Suppressor macrophage (primary cell): ENCODE measurements around the gene KRTAP9-1.
"Not testable (repeated sequence)": the region's sequence is repeated elsewhere in the genome, so short reads cannot be mapped to it uniquely, and the experiment has no call there.

Experiments used
- DNase-seq, 4 experiments: peaks; one replicate each; pipeline ENCODE4 v3.0.0-alpha.2; 2020 to 2022
- total RNA-seq, 17 experiments: gene quantifications; one replicate each; lab custom pipeline; 2026; ENCODE audit warnings: mixed read lengths in 6 of 17, inconsistent platforms in 3 of 17; lab: John Stamatoyannopoulos, UW

KRTAP9-1 gene, protein sequence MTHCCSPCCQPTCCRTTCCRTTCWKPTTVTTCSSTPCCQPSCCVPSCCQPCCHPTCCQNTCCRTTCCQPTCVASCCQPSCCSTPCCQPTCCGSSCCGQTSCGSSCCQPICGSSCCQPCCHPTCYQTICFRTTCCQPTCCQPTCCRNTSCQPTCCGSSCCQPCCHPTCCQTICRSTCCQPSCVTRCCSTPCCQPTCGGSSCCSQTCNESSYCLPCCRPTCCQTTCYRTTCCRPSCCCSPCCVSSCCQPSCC
- total RNA-seq, result 0 to 1.2 (median 0) reads per million in 17 experiments

- DNase-seq, result not testable (repeated sequence)
Measured at GRCh38 chr17:41189837-41190318, at the start of gene KRTAP9-1. TSS of gene KRTAP9-1 (plus strand) at chr17:41189887. CDS start at chr17:41189887, 0 bp downstream.

DNA sequence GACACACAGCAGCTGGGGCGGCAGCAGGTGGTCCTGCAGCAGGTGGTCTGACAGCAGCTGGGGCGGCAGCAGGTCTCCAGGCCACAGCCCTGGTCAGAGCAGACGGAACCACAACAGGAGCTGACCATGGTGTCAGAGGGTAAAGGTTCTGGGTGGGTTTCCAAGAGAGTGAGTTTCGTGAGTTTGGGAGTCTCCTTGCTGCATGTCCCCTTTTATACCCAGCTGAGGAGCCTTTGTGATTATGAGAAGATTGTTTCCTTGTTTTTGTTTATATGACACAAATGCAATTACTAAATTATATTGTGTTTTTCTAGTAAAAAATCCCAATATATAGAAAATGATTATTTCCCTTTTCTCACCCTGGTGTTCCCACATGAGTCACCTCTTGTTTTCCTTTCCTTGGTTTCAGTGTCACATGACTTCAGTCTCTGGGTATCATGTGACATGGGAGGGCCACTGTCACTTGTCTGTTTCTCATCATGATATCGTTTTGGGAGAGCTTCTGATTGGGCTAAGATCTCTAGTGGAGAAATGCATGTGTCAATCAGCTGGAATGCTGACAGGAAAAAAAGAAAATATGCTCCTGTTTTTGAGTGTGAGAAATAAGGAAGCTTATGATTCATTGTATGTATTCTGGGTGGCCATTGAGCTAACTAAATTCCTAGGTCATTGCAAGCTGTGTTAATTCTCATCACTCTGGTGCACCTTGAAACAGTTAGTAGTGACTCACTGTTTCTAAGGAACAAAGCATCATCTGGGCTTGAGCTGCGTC lies 49.1 kb upstream of the KRTAP9-1 start, which contains the start of gene KRTAP4-6:
TSS of gene KRTAP4-6 (minus strand) at position 185 of the 772 bp plus-strand sequence. CDS start at position 128, 57 bp downstream.
- DNase-seq, result peak; percentile 20 to 49 (median 32)

DNA sequence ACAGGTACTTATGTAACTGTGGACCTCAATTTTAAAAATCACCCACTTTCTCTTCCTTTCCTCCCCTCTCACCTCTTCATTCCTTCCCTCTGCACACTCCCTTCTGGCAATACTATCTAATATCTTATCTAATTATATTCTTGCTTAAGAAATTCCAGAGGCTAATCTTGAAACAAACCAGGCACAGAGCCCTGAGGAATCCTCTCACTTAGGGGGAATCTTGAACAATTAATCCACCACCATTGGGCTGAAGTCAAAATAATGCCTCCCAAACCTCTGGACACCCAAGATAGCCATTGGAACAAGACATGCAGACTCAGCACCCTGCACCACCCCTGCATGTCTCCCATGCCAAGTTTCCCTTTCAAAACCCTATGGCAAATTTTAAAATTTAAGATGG lies 48.3 kb upstream of the KRTAP9-1 start:
- DNase-seq, result no peak

- no peak for DNase-seq
Measured at GRCh38 chr17:41144846-41145245, 44.8 kb upstream of the KRTAP9-1 start.

DNA sequence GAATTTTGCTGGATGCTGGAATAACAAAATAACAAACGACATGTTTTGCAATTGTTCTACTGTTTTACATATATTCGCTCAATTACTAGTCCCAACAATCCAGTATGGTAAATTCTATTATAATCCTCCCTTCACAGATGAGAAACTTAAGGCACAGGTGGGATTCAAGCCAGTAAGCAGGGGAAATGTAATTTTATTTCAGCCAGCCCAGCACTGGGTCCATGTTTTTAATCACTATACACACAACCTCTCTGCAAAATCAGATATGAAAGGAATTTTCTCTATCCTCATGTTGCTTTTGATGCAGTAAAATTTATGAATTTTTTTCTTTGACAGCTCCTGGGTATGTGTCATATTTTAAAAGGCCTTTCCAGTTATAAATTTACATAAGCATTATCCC lies 44.4 kb upstream of the KRTAP9-1 start:
- no peak for DNase-seq

GRCh38 chr17:41147531-41148204 lies 42.0 kb upstream of the KRTAP9-1 start:
- DNase-seq, result no peak

GRCh38 chr17:41148971-41149651 lies 40.6 kb upstream of the KRTAP9-1 start:
- DNase-seq, result not testable (repeated sequence)

DNA sequence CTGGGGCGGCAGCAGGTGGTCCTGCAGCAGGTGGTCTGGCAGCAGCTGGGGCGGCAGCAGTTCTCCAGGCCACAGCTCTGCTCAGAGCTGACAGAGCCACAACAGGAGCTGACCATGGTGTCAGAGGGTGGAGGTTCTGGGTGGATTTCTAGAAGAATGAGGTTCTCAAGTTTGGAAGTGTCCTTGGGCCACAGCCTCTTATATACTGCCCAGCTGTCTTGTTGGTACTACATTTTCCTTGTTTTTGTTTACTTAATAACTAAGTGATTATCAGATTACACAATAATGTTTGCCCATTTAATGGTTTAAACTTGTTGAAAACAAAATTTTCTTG lies 40.1 kb upstream of the KRTAP9-1 start, which contains the start of gene KRTAP4-5:
TSS of gene KRTAP4-5 (minus strand) at position 174 of the 334 bp plus-strand sequence. CDS start at position 116, 58 bp downstream.
- DNase-seq, result no peak

- DNase-seq, result no peak
Measured at GRCh38 chr17:41150026-41150425, 39.7 kb upstream of the KRTAP9-1 start.

DNA sequence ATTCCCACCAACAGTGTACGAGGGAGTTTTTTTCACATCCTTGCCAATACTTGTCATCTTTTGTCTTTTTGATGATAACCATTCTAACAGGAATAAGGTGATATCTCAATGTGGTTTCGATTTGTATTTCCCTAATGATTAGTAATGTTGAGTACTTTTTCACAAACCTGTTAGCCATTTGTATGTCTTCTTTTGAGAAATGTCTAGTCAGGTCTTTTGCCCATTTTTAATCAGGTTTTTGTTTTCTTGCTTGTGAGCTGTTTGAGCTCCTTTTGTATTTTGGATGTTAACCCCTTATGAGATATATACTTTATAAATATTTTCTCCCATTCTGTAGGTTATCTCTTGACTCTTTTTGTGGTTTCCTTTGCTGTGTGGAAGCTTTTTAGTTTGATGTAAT lies 38.2 kb upstream of the KRTAP9-1 start:
- no peak for DNase-seq

- peak; percentile 15 to 61 (median 48) for DNase-seq
Measured at GRCh38 chr17:41153856-41154255, 35.8 kb upstream of the KRTAP9-1 start.

DNA sequence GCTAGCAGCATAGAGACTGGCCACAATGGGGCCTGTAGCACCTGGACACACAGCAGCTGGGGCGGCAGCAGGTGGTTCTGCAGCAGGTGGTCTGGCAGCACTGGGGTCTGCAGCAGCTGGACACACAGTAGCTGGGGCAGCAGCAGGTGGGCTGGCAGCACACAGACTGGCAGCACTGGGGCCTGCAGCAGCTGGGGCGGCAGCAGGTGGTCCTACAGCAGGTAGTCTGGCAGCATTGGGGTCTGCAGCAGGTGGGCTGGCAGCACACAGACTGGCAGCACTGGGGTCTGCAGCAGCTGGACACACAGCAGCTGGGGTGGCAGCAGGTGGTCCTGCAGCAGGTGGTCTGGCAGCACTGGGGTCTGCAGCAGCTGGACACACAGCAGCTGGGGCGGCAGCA lies 29.5 kb upstream of the KRTAP9-1 start:
- not testable (repeated sequence) for DNase-seq

DNA sequence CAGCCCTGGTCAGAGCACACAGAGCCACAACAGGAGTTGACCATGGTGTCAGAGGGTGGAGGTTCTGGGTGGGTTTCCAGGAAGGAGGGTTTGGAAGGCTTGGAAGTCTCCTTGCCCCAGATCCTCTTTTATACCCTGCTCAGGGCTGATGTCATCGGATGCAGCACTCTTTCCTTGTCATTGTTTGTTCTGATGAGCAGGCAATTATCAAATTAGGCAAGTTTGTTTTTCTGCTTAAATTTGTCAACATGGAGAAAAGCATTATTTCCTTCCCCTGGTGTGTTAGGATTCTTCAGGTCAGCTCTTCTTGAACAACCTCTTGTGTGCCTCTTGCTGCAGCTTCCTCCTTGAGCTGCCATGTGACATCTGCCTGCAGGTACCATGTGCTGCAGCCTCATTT lies 29.0 kb upstream of the KRTAP9-1 start, which contains the start of gene KRTAP4-4:
TSS of gene KRTAP4-4 (minus strand) at position 101 of the 400 bp plus-strand sequence. CDS start at position 44, 57 bp downstream.
- no peak for DNase-seq

DNA sequence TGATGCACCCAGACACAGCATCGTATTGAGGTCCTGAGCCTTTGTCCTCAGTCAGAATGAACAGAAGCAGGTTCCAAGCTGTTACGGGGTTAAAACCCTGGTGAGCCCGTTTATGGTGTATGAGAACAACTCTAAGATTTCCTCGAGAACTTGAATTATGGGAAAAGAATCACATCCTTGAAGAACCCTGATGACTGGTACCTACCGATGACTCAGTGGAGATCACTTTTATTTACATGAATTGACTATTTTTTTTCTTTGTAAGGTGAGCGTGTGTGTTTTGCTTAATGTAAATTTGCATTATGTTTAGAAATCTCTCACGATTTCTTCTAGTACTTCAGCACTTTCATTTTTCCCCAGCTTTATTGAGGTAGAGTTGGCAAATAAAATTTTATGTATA lies 25.9 kb upstream of the KRTAP9-1 start:
- no peak for DNase-seq

GRCh38 chr17:41167561-41167960 lies 22.1 kb upstream of the KRTAP9-1 start:
- no peak for DNase-seq

GRCh38 chr17:41168121-41168520 lies 21.6 kb upstream of the KRTAP9-1 start, which contains the start of gene KRTAP4-3:
TSS of gene KRTAP4-3 (minus strand) at chr17:41168221. CDS start at chr17:41168172, 49 bp downstream.
- no peak for DNase-seq

GRCh38 chr17:41171886-41172285 lies 17.8 kb upstream of the KRTAP9-1 start:
- no peak for DNase-seq

DNA sequence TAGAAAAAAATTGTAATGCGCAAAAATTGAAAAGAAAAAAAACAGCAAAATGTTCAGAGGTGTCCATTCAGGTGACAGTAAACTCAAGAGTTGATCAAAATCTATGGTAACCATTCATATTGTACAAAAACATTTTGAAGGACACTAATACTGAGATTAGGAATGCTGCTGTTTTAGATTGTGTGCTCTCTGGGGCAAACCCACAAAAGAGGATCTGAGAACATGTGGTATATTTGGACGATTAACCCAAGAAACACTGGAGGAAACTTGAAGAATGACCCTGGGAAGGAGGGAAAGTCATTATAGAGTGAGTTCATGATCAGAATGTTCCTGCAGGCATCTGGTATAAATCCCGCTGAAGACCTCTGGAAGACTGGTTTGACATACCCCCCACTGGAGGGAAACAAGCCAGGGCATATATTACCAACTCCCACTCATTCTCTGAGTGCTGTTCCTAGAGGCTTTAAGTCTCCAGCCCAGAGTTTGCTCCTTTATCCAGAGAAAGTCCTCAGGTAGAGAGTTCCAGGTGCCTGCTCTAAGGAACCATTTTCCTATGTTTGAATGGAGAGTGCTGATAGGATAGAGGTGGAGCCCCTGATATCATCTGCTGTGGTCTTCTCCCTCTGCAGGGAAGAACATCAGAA lies 12.8 kb upstream of the KRTAP9-1 start:
- DNase-seq, result peak in 3 of 4 experiments; percentile 16 to 52 (median 18)

- no peak for DNase-seq
Measured at GRCh38 chr17:41177727-41178271, 11.9 kb upstream of the KRTAP9-1 start, which contains the start of gene KRTAP4-2. TSS of gene KRTAP4-2 (minus strand) at chr17:41178221. CDS start at chr17:41178164, 57 bp downstream.

- DNase-seq, result peak; percentile 50 to 81 (median 68)
Measured at GRCh38 chr17:41178341-41178740, 11.3 kb upstream of the KRTAP9-1 start.
